ENCODE data around the gene CACNA1B.

CACNA1B gene

DNA sequence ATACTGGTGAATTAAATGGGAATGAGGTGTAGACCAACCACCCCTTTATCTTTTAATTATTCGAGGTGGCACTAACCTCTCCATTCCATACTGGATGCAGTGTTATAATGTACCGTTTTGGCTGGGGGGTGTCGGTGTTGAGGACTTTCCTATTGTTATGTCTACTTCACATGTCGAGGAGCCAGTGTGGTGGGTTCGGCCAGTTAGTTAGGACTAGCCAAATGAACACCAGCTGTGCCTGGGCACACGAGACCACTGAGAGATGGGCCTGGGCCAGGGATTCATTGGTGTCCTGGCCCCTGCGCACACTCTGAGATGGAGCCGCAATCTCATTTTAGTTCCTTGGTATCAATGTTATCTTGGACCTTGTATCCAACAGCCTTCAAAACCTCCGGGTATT is 186.2 kb downstream of the CACNA1B start:
- TF ChIP-seq, protein P1, sequence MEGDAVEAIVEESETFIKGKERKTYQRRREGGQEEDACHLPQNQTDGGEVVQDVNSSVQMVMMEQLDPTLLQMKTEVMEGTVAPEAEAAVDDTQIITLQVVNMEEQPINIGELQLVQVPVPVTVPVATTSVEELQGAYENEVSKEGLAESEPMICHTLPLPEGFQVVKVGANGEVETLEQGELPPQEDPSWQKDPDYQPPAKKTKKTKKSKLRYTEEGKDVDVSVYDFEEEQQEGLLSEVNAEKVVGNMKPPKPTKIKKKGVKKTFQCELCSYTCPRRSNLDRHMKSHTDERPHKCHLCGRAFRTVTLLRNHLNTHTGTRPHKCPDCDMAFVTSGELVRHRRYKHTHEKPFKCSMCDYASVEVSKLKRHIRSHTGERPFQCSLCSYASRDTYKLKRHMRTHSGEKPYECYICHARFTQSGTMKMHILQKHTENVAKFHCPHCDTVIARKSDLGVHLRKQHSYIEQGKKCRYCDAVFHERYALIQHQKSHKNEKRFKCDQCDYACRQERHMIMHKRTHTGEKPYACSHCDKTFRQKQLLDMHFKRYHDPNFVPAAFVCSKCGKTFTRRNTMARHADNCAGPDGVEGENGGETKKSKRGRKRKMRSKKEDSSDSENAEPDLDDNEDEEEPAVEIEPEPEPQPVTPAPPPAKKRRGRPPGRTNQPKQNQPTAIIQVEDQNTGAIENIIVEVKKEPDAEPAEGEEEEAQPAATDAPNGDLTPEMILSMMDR (IDR thresholded peaks at IDR 0.05; ENCODE audit: low read depth, low read length), result no peak
- Histone ChIP-seq H3K27me3 (ENCODE audit: insufficient read depth, low read depth, severe bottlenecking) (no peaks in the 10 kb centered on the region), H3K27ac (no peak overlapping the region), H3K36me3 (peaks cover 24% of the 10 kb centered on the region), H3K4me3 (ENCODE audit: low read depth, low read length) (no peak overlapping the region), H3K9me3 (ENCODE audit: severe bottlenecking) (no peaks in the 10 kb centered on the region)
- no peak for DNase-seq

DNA sequence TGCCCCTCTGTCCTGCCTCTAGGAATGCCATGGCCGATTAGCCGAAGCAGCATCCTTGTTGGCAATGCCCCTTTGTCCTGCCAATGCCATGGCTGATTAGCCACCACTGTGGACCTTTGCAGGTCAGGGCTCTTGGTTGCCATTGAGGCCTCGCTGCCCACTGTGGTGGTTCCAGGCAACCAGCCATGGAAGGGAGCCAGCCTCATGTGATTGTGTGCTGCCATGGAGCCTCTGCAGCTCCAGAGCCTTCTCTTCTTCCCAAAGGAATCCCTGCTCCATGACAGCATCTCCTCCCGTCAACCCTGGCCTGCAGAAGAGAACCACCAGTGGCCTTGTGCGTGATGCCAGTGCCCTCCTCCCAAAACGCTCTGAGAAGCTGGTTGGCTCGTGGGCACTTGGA is 187.0 kb downstream of the CACNA1B start:
- H3K36me3 ChIP-seq, result peaks cover 17% of the 10 kb centered on the region
- TF ChIP-seq, protein P1 (IDR thresholded peaks at IDR 0.05; ENCODE audit: low read depth, low read length), result no peak
- H3K9me3 ChIP-seq (ENCODE audit: severe bottlenecking), result no peaks in the 10 kb centered on the region
- no peaks in the 10 kb centered on the region for H3K27me3 ChIP-seq (ENCODE audit: insufficient read depth, low read depth, severe bottlenecking)
- peak; percentile 0 for DNase-seq
- no peak overlapping the region for H3K27ac ChIP-seq
- H3K4me3 ChIP-seq (ENCODE audit: low read depth, low read length), result no peak overlapping the region

DNA sequence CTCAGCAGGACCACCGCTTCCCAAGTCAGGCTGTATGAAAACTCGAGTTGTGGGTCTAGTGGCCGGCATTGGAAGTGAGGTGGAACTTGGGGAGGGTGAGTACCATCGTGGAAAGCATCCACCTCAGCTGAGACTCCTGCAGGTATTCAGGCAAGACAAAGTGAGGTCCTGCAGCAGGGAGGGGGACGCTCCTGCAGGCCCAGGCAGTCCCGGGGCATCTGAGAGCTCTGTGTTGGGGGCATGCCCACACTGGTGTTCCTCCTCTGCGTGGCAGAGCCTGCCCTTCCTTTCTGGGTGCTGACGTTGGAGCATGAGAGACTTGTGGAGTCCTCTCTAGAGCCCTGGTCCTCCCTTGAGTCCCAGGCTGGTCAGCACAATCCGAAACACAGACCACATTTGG is 187.7 kb downstream of the CACNA1B start:
- peak; percentile 0 for DNase-seq
- H3K4me3 ChIP-seq (ENCODE audit: low read depth, low read length), result no peak overlapping the region
- H3K9me3 ChIP-seq (ENCODE audit: severe bottlenecking), result no peaks in the 10 kb centered on the region
- H3K27me3 ChIP-seq (ENCODE audit: insufficient read depth, low read depth, severe bottlenecking), result no peaks in the 10 kb centered on the region
- peaks cover 11% of the 10 kb centered on the region for H3K36me3 ChIP-seq
- no peak overlapping the region for H3K27ac ChIP-seq
- TF ChIP-seq, protein P1 (IDR thresholded peaks at IDR 0.05; ENCODE audit: low read depth, low read length), result no peak

DNA sequence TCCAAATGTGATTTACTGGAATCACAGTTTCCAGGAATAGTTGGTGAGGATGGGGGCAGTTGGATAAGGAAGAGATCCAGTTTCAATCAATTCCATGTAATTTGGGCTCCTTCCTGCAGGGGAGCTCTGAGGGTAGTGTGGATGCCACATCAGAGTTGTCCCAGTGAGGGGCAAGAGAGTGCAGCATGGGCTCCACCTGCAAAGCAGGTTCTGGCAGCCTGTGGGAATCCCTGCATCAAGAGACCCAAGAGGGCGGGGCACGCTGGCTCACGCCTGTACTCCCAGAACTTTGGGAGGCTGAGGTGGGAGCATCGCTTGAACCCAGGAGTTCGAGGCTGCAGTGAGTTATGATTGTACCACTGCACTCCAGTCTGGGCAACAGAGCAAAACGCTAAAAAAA is 188.5 kb downstream of the CACNA1B start:
- peaks cover 9% of the 10 kb centered on the region for H3K36me3 ChIP-seq
- TF ChIP-seq, protein P1 (IDR thresholded peaks at IDR 0.05; ENCODE audit: low read depth, low read length), result 0 out of 2 replicates have a peak, but pooled peaks have one; percentile 22
- H3K4me3 ChIP-seq (ENCODE audit: low read depth, low read length), result no peak overlapping the region
- DNase-seq, result peak; percentile 6
- H3K27me3 ChIP-seq (ENCODE audit: insufficient read depth, low read depth, severe bottlenecking), result no peaks in the 10 kb centered on the region
- no peaks in the 10 kb centered on the region for H3K9me3 ChIP-seq (ENCODE audit: severe bottlenecking)
- H3K27ac ChIP-seq, result no peak overlapping the region

DNA sequence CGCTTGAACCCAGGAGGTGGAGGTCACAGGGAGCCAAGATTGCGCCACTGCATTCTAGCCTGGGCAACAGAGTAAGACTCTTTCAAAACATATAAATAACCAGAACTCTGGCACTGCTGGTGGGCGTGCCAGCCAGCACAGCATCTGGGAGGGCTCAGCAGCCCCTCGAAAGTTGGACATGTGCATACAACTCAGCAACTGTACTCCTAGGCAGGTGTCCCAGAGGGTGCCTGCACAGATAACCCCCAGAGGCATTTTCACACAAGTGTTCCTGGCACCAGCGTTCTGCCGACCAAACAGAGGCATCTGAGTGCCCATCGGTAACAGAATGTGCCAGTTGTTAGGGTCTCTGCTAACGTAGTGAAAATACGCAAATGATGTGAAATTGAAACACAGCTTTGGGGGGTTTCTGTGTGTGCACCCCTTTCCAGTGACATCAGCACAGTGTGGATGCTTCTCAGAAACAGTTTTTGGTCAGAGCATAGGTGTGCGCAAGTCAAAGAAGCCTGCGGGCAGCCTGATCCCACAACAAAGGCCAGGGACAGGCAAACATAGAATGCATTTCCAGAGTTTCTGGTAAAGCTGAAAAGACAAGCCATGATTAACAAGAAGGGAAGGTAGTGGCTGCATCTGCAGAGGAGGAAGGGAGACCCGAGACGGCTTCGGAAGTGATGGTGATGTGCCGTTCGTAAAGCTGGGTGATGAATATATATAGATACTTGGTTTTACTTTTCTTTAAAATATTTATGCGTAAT is 190.2 kb downstream of the CACNA1B start:
- no peaks in the 10 kb centered on the region for H3K27me3 ChIP-seq (ENCODE audit: insufficient read depth, low read depth, severe bottlenecking)
- H3K27ac ChIP-seq, result no peak overlapping the region
- H3K9me3 ChIP-seq (ENCODE audit: severe bottlenecking), result no peaks in the 10 kb centered on the region
- peak; percentile 1 for DNase-seq
- H3K36me3 ChIP-seq, result peaks cover under 1% of the 10 kb centered on the region; the same call in 1 of the 2 replicates
- TF ChIP-seq, protein P1 (IDR thresholded peaks at IDR 0.05; ENCODE audit: low read depth, low read length), result no peak
- no peak overlapping the region for H3K4me3 ChIP-seq (ENCODE audit: low read depth, low read length)

DNA sequence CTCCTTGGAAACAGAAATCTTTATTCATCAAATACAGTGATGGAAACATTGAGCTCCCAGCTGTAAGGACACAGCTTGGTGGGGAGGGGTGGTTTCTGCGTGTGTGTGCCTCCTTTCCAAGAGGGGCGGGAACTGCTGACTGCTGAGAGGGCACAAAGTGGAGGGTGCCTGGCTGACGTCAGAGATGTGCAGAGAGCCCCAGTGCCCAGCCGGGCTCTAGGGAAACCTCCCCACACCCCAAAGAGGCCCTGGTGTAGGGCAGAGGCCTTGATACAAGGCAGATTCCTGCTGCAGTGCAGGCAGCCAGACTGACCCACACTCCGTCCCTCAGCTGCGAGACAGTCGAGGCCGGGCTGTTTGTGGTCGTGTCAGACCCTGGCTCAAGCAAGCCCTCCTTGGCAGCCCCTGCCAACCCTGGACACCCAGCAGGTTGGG is 191.0 kb downstream of the CACNA1B start:
- TF ChIP-seq, protein P1 (IDR thresholded peaks at IDR 0.05; ENCODE audit: low read depth, low read length), result no peak
- H3K9me3 ChIP-seq (ENCODE audit: severe bottlenecking), result no peaks in the 10 kb centered on the region
- DNase-seq, result no peak
- no peak overlapping the region for H3K27ac ChIP-seq
- no peaks in the 10 kb centered on the region for H3K36me3 ChIP-seq
- no peak overlapping the region for H3K4me3 ChIP-seq (ENCODE audit: low read depth, low read length)
- no peaks in the 10 kb centered on the region for H3K27me3 ChIP-seq (ENCODE audit: insufficient read depth, low read depth, severe bottlenecking)
